ENCODE measurements around the gene ADAMTS2.

Gene ADAMTS2

DNA sequence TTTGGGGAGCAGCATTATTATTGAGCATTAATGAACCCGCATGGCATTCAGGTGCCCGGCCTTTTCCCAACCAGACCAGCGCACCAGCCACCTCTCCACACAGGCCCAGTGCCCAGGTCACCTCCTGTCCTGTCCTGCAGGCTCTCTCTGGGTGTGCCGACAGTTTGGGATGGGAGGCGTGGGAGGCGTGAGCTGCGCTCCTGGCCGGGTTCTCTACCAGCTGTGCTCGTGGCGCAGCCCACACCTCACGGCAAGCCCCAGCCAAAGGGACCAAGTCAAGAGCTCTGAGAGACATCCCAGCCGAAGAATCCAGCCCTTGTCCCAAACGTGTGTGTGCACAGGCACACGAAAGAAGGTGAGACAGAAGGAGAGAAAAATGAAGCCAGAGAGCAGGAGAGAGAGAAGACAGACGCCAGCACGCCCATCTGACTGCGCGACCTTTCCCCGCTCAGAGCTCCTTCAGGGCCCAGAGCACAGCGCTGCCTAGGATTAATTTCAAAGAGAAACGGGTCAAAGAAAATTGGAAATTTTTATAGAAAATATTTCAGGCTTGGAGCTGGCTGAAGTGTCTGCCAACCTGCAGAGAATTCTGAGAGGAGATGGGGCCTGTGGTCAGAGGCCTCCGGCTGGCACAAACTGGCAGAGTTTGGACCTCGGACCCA, 81.7 kb downstream of the ADAMTS2 start:
- DNase-seq: no peak

DNA sequence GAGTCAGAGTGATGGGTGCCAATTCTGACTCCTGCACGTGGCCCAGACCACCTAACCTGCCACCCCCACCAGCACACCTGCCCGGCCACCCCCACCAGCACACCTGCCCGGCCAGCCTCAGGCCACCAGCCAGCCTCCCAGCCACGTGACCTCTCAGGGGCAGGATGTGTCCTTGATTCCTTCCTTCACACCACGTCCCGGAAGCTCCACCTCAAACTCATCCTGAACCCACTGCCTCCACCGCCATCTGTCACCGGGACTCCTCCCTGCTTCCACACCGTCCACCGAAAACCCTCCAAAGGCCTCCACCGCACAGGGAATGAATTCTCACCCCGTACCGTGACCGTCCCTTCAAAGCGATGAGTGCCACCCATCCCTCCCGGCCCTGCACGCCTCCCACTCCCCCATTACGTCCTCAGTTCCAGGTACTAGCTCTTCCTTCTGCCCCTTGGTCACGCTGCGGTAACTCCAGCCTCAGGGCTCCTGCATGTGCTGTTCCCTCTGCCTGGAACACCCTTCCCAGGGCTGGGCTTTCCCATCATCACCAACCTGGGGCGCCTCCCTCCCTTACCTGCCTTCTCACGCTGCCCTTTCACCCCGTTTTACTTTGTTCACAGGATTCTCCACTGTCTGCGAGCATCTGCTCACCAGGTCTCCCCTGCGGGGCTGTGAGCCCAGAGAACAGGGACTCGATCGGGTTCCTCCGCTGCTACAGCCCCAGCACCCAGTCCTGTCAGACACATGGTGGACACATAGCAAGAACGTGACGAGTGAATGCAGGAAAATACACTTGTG, 82.9 kb downstream of the ADAMTS2 start:
- no peak for DNase-seq

DNA sequence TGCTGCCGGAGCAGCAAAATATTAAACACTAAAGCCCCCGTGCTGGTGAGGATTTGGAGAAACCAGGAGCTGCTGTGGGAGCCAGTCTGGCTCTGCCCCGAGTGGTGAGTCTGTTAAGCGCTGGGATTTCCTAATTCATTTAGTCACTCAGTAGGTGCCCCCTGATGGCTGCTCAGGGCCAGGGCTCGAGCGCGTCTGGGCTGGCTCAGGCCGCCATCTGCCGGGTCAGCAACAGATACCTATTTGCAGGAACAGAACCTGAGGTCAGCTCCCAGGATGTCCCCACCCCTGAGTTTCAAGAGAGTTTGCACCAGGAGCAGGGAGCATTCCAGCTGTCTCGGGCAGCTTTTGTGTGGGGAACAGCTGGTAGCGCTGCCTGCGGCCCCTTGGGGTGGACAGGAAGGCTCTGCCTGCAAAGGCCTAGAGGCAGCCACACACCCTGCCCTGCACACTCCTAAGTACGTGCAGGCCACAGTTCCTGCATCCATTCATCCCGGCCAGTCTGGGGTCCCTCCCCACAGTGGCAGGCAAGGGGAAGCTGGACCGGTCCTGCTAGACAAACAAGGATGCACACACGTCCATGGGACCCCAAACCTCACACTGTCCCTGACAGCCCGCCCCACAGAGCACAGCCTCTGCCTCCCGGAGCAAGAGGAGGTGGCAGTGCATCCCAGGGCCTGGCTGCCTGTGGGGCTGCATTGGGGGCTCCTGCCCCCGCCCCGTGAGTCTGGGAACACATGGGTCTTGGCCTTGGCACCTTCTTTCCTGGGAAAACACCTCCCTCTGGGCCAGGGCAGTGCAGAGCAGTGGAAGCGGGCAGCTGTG, 83.7 kb downstream of the ADAMTS2 start:
- DNase-seq: no peak

DNA sequence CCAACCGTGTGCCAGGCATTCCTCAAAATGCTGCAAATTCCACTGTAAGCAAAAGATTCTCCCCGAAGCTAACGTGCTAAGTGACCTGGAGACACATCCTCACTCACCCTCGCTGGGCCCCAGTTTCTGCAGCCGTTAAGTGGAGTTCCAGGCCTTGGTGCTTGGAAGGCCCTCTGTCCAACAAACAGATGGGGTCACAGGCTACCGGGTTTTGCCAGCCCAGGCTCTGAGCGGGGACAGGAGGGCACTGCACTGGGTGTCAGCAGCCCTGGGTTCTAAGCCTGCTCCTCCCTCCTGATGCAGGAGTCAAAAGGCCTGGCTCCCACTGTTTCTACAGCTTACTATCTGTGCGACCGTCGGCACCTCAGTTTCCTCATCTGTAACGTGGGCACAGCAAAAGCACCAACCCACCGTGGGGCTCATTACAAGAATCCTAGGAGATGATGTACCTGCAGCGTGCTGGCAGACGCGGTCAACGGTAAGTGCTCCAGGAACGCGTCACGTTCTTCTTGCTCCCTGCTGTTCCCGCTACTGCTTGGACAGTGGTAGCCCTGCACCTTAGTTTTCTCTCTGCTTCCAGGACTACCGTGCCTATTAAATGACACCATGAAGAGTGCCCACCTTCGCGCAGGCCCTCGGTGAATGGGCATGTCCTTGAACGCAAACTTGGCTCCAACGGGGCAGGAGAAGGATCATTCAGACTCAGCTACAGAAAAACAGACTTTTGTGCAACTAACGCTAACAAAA, 84.8 kb downstream of the ADAMTS2 start:
- DNase-seq: no peak

DNA sequence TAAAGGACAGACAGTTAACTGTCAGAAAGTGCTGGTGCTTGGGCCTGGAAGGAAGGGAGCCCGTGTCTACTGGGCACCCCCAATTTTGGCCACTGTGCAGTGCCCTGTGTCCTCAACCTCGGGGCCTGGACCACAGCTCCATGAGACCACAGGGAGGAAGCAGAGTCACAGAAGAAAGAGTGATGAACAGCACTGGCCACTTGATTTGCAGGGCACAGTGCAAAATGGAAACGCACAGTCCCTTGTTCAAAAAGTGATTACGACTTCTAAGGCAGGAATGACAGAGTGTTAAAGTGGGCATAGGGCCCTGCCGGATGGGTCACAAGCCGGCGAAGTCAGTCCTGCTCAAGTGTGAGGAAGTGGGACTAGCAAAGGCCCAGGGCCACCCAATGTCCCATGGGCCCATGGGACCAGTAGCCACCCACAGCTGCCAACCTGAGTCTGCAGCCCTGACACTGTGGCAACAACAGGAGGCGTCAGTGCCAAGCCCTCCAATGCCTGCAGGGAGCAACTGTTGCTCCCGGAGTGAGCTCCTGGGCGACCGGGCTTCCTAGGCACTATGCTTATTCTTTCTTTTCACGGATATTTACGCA, 85.4 kb downstream of the ADAMTS2 start:
- DNase-seq: no peak

DNA sequence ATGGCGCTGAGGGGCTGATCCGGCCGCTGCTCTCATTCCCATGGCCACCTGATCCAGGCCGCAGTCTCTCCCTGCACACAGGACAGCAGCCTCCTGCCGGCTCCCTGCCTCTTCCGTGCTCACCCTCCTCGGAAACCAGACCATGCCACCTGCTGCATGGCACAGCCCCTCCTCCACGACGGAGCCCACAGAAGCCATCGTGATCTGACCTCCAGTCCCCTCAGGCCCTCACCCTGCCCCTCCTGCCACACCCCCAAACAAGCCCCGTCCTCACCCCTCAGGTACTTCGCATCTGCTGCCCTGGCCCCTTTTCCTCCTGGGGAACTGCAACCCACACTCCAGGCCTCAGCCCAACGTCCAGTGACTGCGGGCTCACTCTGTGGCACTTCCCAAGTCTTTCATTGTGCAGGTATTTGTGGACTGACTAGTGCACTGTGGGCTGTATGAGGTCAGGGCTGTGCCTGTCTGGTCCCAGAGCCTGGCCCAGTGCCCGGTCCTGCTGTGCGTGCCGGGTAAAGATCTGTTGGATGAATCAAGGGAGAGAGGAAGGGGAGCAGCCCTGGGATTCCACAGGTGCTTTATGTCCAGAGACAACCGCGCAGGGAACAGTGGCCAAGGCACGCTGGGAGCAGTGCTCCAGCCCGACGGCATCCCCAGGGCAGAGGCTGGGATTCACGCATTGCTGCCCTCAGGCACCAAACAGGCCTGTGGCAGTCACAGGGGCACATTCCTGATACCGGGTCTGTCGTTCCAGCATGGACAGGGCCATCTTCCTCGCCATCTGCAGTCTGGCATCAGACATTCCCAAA, 86.1 kb downstream of the ADAMTS2 start:
- DNase-seq: peak; percentile 44

DNA sequence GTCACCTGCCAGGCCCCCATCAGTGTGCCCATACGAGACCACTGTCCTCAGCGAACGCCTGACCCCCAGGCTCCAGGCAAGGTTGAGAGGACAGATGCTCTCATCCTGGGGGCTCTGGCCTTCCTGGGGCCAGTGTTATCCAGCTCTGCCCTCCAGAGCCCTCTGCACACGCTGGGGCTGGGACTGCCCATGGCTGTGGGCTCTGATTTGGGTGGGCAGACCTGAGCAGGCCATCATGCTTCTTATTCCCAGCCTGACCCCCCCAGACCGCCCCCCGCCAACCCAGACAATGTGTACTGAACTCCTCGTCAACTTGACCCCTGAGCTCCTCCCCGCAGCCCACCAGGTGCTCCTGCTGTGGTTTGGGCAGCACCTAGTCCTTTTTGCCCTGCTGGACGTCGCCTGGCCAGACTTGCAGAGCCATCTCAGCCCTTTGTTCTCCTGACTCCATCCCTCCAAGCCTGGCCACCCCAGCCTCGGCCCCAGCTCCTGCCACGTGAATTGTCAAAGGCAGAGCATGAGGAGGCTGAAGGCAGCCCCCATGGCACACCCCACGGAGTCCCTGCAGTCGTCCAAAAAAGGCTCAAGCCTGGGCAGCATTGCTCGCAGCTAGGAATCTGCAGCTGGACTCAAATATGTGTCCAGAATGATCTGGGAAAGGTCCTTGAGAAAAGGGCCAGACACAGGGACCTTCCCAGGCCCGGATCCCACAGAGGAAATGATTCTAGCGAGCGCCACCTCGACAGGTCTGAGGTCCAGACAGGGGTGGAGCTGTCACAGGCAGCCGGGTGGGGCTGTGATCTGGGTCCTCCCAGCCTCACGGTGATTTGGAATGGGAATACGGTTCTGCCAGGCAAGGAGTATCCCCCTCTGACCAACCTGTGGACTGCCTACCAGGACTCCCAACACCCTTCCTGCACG, 87.0 kb downstream of the ADAMTS2 start:
- no peak for DNase-seq

DNA sequence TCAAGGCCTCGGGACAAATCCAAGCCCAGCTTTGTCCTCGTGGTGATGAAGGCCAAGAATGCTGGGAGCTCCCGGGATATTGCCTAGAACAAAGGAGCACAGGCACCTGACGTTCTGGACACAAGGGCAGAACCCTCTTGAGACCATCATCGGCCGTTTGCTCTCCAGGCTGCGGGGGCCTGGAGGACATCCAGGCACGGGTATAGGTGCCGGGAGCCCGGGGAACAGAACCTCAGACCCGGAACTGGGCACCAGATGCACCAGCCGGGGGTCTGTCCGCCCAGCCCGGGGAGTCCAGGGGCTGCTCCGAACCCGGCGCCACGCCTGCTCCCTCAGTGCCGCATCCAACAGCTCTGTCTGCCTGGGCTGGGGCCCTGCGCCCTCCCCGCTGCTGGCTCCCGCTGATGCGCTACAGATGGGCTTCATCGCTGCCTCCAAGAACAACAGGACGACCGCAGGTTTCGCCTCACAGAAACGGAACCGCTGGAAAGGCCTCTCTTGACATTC, 88.0 kb downstream of the ADAMTS2 start:
- DNase-seq: peak; percentile 41

DNA sequence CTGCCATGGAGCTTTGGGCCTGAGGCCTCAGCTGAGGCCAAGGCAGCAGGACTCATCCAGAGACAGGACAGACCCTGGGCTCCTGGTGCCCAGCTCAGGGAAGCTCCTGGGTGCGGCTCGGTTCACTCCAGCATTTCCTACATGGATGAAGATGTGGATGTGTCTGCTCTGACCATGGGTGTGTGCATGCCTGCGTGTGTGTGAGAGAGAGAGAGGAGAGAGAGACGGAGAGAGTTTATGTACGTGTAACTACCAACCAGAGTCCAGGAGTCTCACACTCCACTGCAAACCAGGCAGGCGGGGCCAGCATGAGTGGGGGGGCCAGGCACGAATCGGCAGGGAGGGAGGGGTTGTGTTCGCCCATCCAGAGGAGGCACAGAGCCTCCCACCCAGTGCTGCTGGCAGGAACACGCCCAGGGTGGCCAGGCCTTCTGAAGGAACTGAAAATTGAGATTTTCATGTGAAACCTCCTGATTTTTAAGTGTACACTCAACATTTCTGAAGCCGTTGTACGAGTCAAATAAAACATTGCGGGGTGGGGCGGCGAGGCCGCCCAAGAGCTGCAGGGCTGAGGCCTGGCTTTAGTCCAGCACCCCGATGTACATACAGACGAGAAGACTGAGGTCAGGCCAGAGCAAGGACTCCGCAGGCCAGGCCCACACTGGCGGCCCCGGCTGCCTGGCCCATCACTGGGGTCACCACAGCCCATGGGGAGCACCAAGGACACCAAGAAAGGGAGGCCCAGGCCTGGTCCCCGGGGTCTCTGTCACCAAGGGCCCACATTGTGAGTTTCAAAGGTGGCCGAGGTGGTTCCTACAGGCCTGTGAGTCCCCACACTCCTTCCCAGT, 88.7 kb downstream of the ADAMTS2 start:
- no peak for DNase-seq

DNA sequence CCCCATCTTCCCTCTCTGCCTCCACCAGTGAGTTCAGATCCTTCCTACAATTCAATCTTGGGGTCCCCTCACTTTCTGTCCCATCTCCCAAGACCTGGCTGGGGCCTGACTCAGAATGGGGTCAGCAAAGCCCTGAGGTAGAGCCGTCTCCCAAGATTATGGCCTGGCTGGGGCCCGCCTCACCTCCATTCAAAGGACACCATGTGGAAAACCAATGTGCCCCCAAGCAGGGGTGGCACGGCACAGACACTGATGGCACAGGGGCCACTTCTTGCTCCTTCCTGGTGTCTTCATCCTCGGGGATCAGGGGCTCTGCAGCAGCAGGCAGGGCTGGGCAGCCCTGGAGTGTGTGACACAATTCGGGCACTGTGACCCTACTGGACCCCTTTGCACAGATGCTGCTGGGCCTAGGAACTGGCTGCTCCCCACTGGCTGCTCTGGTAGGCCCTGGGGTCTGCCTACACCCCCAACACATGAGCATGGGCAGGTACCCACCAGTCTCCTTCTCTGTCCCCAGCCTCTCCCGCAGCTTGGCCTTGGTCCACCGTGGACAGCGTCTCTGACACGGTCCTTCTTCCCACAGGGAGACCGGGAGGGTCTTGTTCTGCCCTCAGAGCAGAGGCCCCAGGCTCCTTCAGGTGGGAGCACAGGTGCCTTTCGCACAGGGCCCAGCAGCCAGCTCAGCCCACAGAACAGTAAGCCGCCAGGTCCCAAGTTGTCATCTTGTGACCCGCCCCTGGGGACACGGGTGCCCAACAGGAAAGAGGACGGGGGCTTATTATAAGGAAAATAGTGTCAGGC, 89.5 kb downstream of the ADAMTS2 start:
- no peak for DNase-seq

DNA sequence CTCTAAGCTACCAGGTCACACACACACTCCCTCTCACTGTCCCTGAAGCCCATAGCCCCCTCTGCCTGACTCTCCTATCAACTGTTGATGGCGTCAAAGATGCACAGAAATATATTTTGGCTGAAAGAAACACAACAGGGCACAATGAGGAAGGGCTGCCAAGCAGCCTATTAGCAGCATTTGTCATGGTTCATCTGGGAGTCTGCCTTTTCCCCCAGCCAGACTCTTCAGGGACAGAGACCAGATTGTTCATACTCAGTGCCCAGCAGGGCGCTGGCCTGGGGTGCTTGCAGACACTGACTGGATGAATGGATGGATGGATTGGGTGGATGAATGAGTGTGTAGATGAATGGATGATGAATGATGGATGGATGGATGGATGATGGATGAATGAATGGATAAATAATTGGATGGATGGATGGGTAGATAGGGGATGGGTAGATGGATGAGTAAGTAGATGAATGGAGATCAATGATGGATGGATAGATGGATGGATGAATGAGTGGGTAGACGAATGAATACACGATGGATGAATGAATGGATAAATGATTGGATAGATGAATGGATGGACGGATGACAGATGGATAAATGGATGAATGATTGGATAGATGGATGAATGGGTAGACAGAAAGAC, 90.5 kb downstream of the ADAMTS2 start:
- DNase-seq: no peak

DNA sequence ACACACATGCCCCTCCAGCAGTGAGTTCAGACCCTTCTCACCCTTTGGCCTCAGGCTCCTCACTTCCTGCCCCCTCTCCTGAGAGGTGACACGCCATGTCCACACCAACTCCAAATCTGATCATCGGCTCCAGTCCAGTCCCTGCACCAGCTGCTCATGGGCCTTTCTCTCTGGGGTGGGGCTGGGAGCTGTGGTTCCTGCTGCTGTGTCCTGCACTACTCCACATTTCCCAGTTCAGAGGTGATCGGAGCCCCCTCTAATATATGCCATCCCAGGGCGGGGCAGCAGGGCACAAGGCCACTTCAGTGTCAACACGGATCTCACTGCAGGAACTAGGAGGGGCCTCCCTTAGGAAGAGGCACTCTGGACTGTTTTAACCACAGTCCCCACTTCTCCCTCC, 91.5 kb downstream of the ADAMTS2 start:
- no peak for DNase-seq

DNA sequence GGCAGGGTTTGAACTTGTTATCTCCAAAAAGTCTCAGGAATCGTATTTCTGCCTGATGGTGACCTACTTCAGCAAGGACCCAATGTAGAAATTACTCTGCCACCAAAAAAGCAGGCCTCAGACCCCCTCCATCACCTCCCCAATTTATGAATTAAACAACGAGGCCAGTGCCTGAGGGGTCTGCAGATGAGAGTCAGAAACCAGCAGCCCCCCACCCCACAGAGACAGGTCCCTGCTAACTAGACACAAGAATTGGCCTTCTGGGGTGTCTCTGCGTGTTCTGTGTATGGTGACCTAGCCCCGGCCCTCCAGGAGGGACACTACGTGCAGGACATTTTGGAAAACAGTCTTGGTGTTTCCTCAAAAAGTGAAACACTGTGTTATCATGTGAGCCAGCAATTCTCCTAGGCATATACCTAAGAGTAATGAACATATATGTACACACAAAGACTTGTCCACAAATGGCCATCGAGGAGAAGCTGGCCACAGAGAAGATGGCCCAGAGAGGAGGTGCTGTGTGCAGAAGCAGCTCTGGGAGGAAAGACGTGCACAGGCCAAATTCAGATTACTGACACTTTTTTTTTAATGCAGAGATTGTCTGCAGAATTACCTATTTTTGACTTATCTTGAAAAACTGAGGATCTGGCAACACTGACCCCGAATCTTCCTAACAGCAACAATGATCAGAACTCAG, 93.8 kb downstream of the ADAMTS2 start:
- DNase-seq: no peak

DNA sequence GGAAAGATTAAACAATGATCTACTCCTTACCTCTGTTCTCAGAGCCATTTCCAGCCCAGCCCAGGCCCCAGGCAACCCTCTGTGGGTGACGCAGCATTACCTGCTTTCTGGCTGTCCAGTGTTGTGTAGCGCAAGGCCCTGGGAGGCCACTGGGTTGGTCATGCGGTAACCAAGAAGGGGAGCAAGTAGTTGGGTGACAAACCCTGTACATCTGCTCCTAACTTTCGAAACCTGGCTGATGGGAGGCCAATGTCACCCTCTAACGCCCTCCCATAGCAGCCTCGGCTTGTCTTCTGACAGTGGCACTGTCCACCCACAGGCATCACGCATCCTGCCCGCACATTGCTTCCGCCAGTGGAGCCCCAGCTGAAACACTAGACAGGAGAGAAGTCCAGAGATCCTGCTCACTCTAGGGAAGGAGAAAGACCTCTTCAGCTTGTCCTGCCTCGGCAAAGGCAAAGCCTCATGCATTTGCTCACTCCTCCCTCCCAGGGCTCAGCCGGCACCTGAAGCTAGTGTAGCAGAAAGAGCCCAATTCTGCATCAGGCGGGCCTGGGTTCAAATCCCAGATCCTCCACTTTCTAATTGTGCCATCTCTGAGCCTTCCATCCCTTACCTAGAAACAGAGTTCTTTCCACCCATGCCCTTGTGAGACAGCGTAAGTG, 94.6 kb downstream of the ADAMTS2 start:
- no peak for DNase-seq

DNA sequence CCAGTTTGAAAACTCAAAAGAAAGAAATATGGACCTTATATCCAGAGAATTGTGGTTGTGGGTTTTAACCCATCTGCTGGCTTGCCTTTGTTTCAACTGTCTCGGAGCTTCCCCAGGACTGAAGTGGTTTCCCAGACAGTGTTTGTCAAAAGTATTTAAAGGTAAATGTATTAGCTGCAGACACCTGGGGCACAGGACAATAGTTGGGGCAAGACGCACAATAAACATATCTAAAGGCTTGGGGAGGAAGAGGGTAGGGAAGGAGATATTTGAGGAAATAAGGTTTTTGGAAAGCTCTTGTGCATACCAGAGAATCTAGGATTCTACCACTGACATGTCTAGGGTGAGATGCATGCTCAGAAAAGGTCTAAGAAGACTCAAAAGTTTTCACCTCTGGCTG, 99.0 kb downstream of the ADAMTS2 start:
- DNase-seq: no peak

DNA sequence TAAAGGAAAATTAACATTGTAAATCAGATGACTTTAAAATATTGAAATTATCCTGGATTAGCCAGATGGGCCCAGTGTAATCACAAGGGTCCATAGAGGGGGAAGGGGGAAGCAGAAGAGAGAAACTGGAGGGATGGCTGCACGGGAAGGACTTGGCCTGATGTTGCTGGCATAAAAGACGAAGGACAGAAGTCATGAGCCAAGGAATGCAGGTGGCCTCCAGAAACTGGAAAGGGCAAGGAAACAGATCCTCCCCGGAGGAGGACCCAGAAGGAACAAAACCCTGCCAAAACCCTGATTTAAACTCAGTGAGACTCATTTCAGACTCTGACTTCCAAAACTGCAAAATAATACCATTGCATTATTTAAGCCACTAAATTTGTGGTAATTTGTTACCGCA, 100.2 kb downstream of the ADAMTS2 start:
- DNase-seq: no peak

DNA sequence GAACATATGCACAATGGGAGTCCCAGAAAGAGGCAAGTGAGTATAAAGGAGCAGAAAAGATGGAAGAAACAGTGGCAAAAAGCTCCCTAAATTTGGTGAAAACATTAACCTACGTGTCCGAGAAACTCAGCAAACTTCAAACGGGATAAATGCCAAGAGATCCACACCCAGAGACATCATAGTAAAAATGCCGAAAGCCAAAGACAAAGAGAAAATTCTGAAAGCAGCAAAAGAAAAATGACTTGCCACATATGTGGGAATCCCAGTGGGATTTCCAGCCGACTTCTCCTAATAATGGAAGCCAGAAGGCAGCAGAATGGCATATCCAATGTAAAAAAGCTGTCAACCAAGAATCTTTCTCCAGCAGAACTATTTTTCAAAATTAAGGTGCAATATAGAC, 101.2 kb downstream of the ADAMTS2 start:
- DNase-seq: peak; percentile 22
